Measurements from ENCODE around the gene ATF1. TPM values are rescaled to one million over a fixed set of nuclear protein-coding genes. Genes with fewer than 3 reads are reported as not detected.
"Not testable (repeated sequence)": the region's sequence is repeated elsewhere in the genome, so short reads cannot be mapped to it uniquely, and the experiment has no call there.

Gene ATF1
- total RNA-seq, 1 donor from 2014 or later, result 7.1 TPM

- no peak overlapping the region for H3K4me3 Mint-ChIP-seq (ENCODE audit: unreplicated experiment)
- H3K27ac Mint-ChIP-seq (ENCODE audit: unreplicated experiment), result no peak overlapping the region
- no peaks in the 10 kb centered on the region for H3K4me1 Mint-ChIP-seq (ENCODE audit: low read depth, unreplicated experiment)
- H3K27me3 Mint-ChIP-seq (ENCODE audit: unreplicated experiment), result no peaks in the 10 kb centered on the region
- DNase-seq, result no peak
- H3K36me3 Mint-ChIP-seq (ENCODE audit: unreplicated experiment), result peaks cover 8% of the 10 kb centered on the region
- H3K9me3 Mint-ChIP-seq (ENCODE audit: unreplicated experiment), result no peaks in the 10 kb centered on the region
- TF ChIP-seq, protein P1, sequence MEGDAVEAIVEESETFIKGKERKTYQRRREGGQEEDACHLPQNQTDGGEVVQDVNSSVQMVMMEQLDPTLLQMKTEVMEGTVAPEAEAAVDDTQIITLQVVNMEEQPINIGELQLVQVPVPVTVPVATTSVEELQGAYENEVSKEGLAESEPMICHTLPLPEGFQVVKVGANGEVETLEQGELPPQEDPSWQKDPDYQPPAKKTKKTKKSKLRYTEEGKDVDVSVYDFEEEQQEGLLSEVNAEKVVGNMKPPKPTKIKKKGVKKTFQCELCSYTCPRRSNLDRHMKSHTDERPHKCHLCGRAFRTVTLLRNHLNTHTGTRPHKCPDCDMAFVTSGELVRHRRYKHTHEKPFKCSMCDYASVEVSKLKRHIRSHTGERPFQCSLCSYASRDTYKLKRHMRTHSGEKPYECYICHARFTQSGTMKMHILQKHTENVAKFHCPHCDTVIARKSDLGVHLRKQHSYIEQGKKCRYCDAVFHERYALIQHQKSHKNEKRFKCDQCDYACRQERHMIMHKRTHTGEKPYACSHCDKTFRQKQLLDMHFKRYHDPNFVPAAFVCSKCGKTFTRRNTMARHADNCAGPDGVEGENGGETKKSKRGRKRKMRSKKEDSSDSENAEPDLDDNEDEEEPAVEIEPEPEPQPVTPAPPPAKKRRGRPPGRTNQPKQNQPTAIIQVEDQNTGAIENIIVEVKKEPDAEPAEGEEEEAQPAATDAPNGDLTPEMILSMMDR (IDR thresholded peaks at IDR 0.05; ENCODE audit: partially characterized antibody, unreplicated experiment), result no peak
Observed at GRCh38 chr12:50845021-50845647, 81.2 kb downstream of the ATF1 start.

- TF ChIP-seq, protein P1 (IDR thresholded peaks at IDR 0.05; ENCODE audit: partially characterized antibody, unreplicated experiment), result no peak
- Mint-ChIP-seq H3K36me3 (ENCODE audit: unreplicated experiment) (no peaks in the 10 kb centered on the region), H3K27me3 (ENCODE audit: unreplicated experiment) (peaks cover under 1% of the 10 kb centered on the region)
Observed at GRCh38 chr12:50848963-50849362, 85.1 kb downstream of the ATF1 start.

DNA sequence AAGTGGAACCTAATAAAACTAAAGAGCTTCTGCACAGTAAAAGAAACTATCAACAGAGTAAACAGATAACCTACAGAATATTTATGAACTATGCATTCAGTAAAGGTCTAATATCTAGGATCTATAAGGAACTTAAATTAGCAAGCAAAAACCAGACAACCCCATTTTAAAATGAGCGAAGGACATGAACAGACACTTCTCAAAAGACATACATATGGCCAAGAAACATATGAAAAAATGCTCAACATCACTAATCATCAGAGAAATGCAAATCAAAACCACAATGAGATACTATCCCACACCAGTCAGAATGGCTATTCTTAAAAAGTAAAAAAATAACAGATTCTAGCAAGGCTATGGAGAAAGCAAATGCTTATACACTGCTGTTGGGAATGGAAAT is 91.3 kb downstream of the ATF1 start:
- DNase-seq; H3K27me3 Mint-ChIP-seq (ENCODE audit: unreplicated experiment); H3K27ac Mint-ChIP-seq (ENCODE audit: unreplicated experiment); H3K9me3 Mint-ChIP-seq (ENCODE audit: unreplicated experiment); H3K4me1 Mint-ChIP-seq (ENCODE audit: low read depth, unreplicated experiment); H3K4me3 Mint-ChIP-seq (ENCODE audit: unreplicated experiment); H3K36me3 Mint-ChIP-seq (ENCODE audit: unreplicated experiment): not testable (repeated sequence)

More at GRCh38 chr12:50848963-50849362, 85.1 kb downstream of the ATF1 start:
- H3K27ac Mint-ChIP-seq (ENCODE audit: unreplicated experiment), result no peak overlapping the region
- no peaks in the 10 kb centered on the region for H3K9me3 Mint-ChIP-seq (ENCODE audit: unreplicated experiment)
- H3K4me3 Mint-ChIP-seq (ENCODE audit: unreplicated experiment), result no peak overlapping the region
- DNase-seq, result no peak
- H3K4me1 Mint-ChIP-seq (ENCODE audit: low read depth, unreplicated experiment), result no peaks in the 10 kb centered on the region

DNA sequence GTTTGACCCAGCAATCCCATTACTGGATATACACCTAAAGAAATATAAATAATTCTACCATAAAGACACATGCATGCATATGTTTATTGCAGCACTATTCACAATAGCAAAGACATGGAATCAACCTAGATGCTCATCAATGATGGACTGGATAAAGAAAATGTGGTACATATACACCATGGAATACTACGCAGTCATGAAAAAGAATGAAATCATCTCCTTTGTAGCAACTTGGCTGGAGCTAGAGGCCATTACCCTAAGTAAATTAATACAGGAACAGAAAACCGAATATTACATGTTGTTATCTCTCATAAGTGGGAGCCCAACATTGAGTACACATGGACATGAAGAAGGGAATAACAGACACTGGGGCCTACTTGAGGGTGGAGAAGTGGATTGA is 91.8 kb downstream of the ATF1 start:
- H3K27me3 Mint-ChIP-seq (ENCODE audit: unreplicated experiment); H3K4me1 Mint-ChIP-seq (ENCODE audit: low read depth, unreplicated experiment); H3K9me3 Mint-ChIP-seq (ENCODE audit: unreplicated experiment); H3K27ac Mint-ChIP-seq (ENCODE audit: unreplicated experiment); H3K36me3 Mint-ChIP-seq (ENCODE audit: unreplicated experiment); H3K4me3 Mint-ChIP-seq (ENCODE audit: unreplicated experiment); DNase-seq: not testable (repeated sequence)

GRCh38 chr12:50859621-50860310 is 95.9 kb downstream of the ATF1 start:
- TF ChIP-seq, protein P1 (IDR thresholded peaks at IDR 0.05; ENCODE audit: partially characterized antibody, unreplicated experiment), result no peak
- no peak for DNase-seq
- Mint-ChIP-seq H3K36me3 (ENCODE audit: unreplicated experiment) (no peaks in the 10 kb centered on the region), H3K27ac (ENCODE audit: unreplicated experiment) (no peak overlapping the region), H3K4me1 (ENCODE audit: low read depth, unreplicated experiment) (no peaks in the 10 kb centered on the region), H3K4me3 (ENCODE audit: unreplicated experiment) (no peak overlapping the region), H3K27me3 (ENCODE audit: unreplicated experiment) (no peaks in the 10 kb centered on the region), H3K9me3 (ENCODE audit: unreplicated experiment) (no peaks in the 10 kb centered on the region)

DNA sequence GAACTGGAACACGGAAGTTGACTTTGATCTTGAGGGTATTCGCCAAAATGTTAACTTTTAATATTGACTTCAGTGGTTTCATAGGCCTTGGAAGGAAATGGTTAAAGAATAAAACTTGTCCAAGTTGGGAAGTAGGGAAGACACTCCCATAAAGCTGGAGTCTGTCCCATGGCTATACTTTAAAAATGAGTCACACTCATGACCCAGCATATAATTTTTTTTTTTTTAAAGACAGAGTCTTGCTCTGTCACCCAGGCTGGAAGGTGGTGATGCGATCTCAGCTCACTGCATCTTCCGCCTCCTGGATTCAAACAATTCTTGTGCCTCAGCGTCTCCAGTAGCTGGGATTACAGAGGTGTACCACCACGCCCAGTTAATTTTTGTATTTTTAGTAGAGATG is 98.4 kb downstream of the ATF1 start:
- Mint-ChIP-seq H3K9me3 (ENCODE audit: unreplicated experiment) (peaks cover 1% of the 10 kb centered on the region), H3K4me3 (ENCODE audit: unreplicated experiment) (no peak overlapping the region), H3K36me3 (ENCODE audit: unreplicated experiment) (peaks cover 8% of the 10 kb centered on the region), H3K27me3 (ENCODE audit: unreplicated experiment) (no peaks in the 10 kb centered on the region), H3K27ac (ENCODE audit: unreplicated experiment) (no peak overlapping the region), H3K4me1 (ENCODE audit: low read depth, unreplicated experiment) (no peaks in the 10 kb centered on the region)
- TF ChIP-seq, protein P1 (IDR thresholded peaks at IDR 0.05; ENCODE audit: partially characterized antibody, unreplicated experiment), result no peak
- DNase-seq, result no peak
